ENCODE results near the gene TREML2. TPM values are rescaled to one million over a fixed set of nuclear protein-coding genes. Genes with fewer than 3 reads are reported as not detected.

The TREML2 gene
- total RNA-seq, 1 donor from 2014 or later = 0.61 TPM

- ATAC-seq = peak; percentile 80
These were observed 43.6 kb downstream of the TREML2 start for GRCh38 chr6:41157323-41157722.

GRCh38 chr6:41156771-41157170 lies 44.2 kb downstream of the TREML2 start:
- intact Hi-C loops (cut with DNase I) = no loop called here
- ATAC-seq (no peak), DNase-seq (no peak)
- Histone ChIP-seq H3K27ac (no peak overlapping the region), H3K4me3 (no peak overlapping the region), H3K9me3 (no peaks in the 10 kb centered on the region), H3K36me3 (no peaks in the 10 kb centered on the region), H3K27me3 (no peaks in the 10 kb centered on the region), H3K4me1 (peaks cover 6% of the 10 kb centered on the region)
- TF ChIP-seq, protein P1, sequence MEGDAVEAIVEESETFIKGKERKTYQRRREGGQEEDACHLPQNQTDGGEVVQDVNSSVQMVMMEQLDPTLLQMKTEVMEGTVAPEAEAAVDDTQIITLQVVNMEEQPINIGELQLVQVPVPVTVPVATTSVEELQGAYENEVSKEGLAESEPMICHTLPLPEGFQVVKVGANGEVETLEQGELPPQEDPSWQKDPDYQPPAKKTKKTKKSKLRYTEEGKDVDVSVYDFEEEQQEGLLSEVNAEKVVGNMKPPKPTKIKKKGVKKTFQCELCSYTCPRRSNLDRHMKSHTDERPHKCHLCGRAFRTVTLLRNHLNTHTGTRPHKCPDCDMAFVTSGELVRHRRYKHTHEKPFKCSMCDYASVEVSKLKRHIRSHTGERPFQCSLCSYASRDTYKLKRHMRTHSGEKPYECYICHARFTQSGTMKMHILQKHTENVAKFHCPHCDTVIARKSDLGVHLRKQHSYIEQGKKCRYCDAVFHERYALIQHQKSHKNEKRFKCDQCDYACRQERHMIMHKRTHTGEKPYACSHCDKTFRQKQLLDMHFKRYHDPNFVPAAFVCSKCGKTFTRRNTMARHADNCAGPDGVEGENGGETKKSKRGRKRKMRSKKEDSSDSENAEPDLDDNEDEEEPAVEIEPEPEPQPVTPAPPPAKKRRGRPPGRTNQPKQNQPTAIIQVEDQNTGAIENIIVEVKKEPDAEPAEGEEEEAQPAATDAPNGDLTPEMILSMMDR (IDR thresholded peaks at IDR 0.05) = no peak

More at GRCh38 chr6:41157323-41157722, 43.6 kb downstream of the TREML2 start:
- DNase-seq = no peak
- Histone ChIP-seq H3K4me3 (no peak overlapping the region), H3K27me3 (no peaks in the 10 kb centered on the region), H3K4me1 (peaks cover 6% of the 10 kb centered on the region), H3K36me3 (no peaks in the 10 kb centered on the region), H3K27ac (no peak overlapping the region), H3K9me3 (no peaks in the 10 kb centered on the region)
- intact Hi-C loops (cut with DNase I) = no loop called here
- TF ChIP-seq, protein P1 (IDR thresholded peaks at IDR 0.05) = no peak

DNA sequence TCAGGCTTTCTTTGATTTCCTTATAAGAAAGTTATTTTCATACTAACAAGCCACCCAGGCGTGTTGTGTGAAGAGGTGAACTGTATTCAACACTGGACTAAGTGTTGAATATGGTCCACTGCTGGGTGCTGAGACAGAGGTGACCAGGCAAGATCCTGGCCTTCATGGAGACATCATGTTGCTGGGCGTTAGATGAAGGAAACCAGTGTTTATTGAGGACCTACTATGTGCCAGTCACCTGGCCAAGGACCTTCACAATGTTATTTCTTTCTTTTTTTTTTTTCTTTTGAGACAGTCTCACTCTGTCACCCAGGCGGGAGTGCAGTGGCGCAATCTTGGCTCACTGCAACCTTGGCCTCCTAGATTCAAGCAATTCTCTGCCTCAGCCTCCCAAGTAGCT lies 44.9 kb downstream of the TREML2 start:
- intact Hi-C loops (cut with DNase I) = no loop called here
- Histone ChIP-seq H3K27me3 (no peaks in the 10 kb centered on the region), H3K36me3 (no peaks in the 10 kb centered on the region), H3K4me1 (peaks cover 6% of the 10 kb centered on the region), H3K27ac (no peak overlapping the region), H3K4me3 (no peak overlapping the region), H3K9me3 (no peaks in the 10 kb centered on the region)
- TF ChIP-seq, protein P1 (IDR thresholded peaks at IDR 0.05) = no peak
- no peak for ATAC-seq
- DNase-seq = no peak

GRCh38 chr6:41155132-41155805 lies 45.7 kb downstream of the TREML2 start:
- no peak overlapping the region for H3K27ac ChIP-seq
- intact Hi-C loops (cut with DNase I) = no loop called here
- DNase-seq (no peak), ATAC-seq (no peak)
- H3K4me3 ChIP-seq = no peak overlapping the region
- H3K4me1 ChIP-seq = peaks cover 6% of the 10 kb centered on the region
- H3K27me3 ChIP-seq = no peaks in the 10 kb centered on the region
- TF ChIP-seq, protein P1 (IDR thresholded peaks at IDR 0.05) = no peak
- H3K9me3 ChIP-seq = no peaks in the 10 kb centered on the region
- H3K36me3 ChIP-seq = no peaks in the 10 kb centered on the region

GRCh38 chr6:41153992-41154625 lies 46.8 kb downstream of the TREML2 start, which contains the start of gene TREML1:
TREML1 (minus strand) TSS chr6:41154347; CDS start chr6:41154288, 59 bp downstream.
- Histone ChIP-seq H3K9me3 (no peaks in the 10 kb centered on the region), H3K27ac (no peak within 1 kb of the TSS), H3K27me3 (no peaks in the 10 kb centered on the region), H3K36me3 (no peaks in the 10 kb centered on the region), H3K4me1 (no peaks in the 10 kb centered on the region), H3K4me3 (no peak within 1 kb of the TSS)
- ATAC-seq (no peak), DNase-seq (no peak)
- intact Hi-C loops (cut with DNase I) = no loop called here
- TF ChIP-seq, protein P1 (IDR thresholded peaks at IDR 0.05) = no peak

Measured in upper lobe of right lung (tissue), 1 donor.